GM12892 (cell line): Measurements from ENCODE around the gene AK5.

Source experiments
- POLR2A ChIP-seq: IDR thresholded peaks from 2 replicates; pipeline ENCODE4 v1.6.1; 2011; ENCODE audit warnings: low read depth, low read length, control low read depth
- POLR2AphosphoS5 ChIP-seq: IDR thresholded peaks from 2 replicates; pipeline ENCODE4 v1.6.1; 2011; ENCODE audit warnings: low read depth, low read length, control low read depth
- TAF1 ChIP-seq: IDR thresholded peaks from 2 replicates; pipeline ENCODE4 v1.6.1; 2011; ENCODE audit warnings: low read depth, mild to moderate bottlenecking, control low read depth, low read length, borderline replicate concordance

GRCh38 chr1:77509898-77510297, 228.1 kb downstream of the AK5 start:
- no peak for TF ChIP-seq POLR2A
- no peak for TF ChIP-seq POLR2AphosphoS5
- TF ChIP-seq TAF1: no peak
